HEK293T (cell line): Measurements from ENCODE around the gene EHHADH.

Source experiments
- FOXA1 ChIP-seq: fragments of 450-650 bp; IDR thresholded peaks from 2 replicates; pipeline ENCODE4 v1.6.1; 2016; ENCODE audit warnings: mild to moderate bottlenecking
- FOXM1 ChIP-seq: fragments of 450-650 bp; IDR thresholded peaks from 2 replicates; pipeline ENCODE4 v1.6.1; 2017; ENCODE audit warnings: mild to moderate bottlenecking, borderline replicate concordance
- HDGF ChIP-seq: fragments of 450-650 bp; IDR thresholded peaks from 2 replicates; pipeline ENCODE4 v1.6.1; 2017; ENCODE audit warnings: antibody characterized with exemption, borderline replicate concordance
- L3MBTL2 ChIP-seq: fragments of 450-650 bp; conservative IDR thresholded peaks from 2 replicates; pipeline ENCODE4 v1.6.1; 2016; ENCODE audit warnings: mild to moderate bottlenecking
- LEF1 ChIP-seq: fragments of 450-650 bp; IDR thresholded peaks from 2 replicates; pipeline ENCODE4 v1.6.1; 2017; ENCODE audit warnings: mild to moderate bottlenecking, borderline replicate concordance
- SP1 ChIP-seq: fragments of 450-650 bp; IDR thresholded peaks from 2 replicates; pipeline ENCODE4 v1.6.1; 2017
- SUZ12 ChIP-seq: fragments of 450-650 bp; IDR thresholded peaks from 2 replicates; pipeline ENCODE4 v1.6.1; 2016; ENCODE audit warnings: mild to moderate bottlenecking
- ZNF384 ChIP-seq: fragments of 450-650 bp; IDR thresholded peaks from 2 replicates; pipeline ENCODE4 v1.6.1; 2016

- TF ChIP-seq LEF1 (no peak), SUZ12 (no peak), FOXA1 (no peak), SP1 (no peak), L3MBTL2 (no peak), HDGF (no peak), ZNF384 (no peak), FOXM1 (no peak)
Observed at GRCh38 chr3:185242642-185243041, 11.2 kb downstream of the EHHADH start.
